Gastroesophageal sphincter (tissue), 4 donors: ENCODE data around the gene QPCTL. TPM values are rescaled to one million over a fixed set of nuclear protein-coding genes. Genes with fewer than 3 reads are reported as not detected.

Experiments used
- ATAC-seq: fragments of 150-250 bp; one replicate; pipeline ENCODE4 v1.9.1; 2016; ENCODE audit warnings: mild to moderate bottlenecking, moderate library complexity
- H3K27ac ChIP-seq, 4 donors: fragments of 200-600 bp; sonication (generic) in 3 of 4; 1 replicate in 3 of 4; 2 replicates in 1 of 4; pipeline ENCODE4 v1.5.1; 2016 to 2019
- H3K27me3 ChIP-seq: fragments of 200-600 bp; sonication (generic); one replicate; pipeline ENCODE4 v1.5.1; 2019
- H3K36me3 ChIP-seq, 2 donors: fragments of 200-600 bp; sonication (generic); one replicate each; pipeline ENCODE4 v1.5.1; 2019; ENCODE audit warnings: control low read depth in 1 of 2
- H3K4me1 ChIP-seq, 3 donors: fragments of 200-600 bp; sonication (generic); 1 replicate in 2 of 3; 2 replicates in 1 of 3; pipeline ENCODE4 v1.5.1; 2016 to 2019; ENCODE audit warnings: control low read depth in 2 of 3
- H3K4me3 ChIP-seq, 2 donors: fragments of 200-600 bp; sonication (generic); one replicate each; pipeline ENCODE4 v1.5.1; 2019; ENCODE audit warnings: mild to moderate bottlenecking in 1 of 2, moderate library complexity in 1 of 2
- H3K9me3 ChIP-seq, 3 donors: fragments of 200-600 bp; sonication (generic); one replicate each; pipeline ENCODE4 v1.5.1; 2017 to 2019; ENCODE audit warnings: control low read depth in 2 of 3
- EP300 ChIP-seq: sonication (generic); formaldehyde crosslinking; IDR thresholded peaks from one replicate; pipeline ENCODE4 v1.6.1; 2017; ENCODE audit warnings: antibody characterized with exemption, mild to moderate bottlenecking
- POLR2A ChIP-seq, 2 donors: fragments of 450-650 bp; IDR thresholded peaks; one replicate each; pipeline ENCODE4 v1.6.1; 2017; ENCODE audit warnings: antibody characterized with exemption in 2 of 2, mild to moderate bottlenecking in 2 of 2, moderate library complexity in 1 of 2
- POLR2AphosphoS5 ChIP-seq: sonication (generic); formaldehyde crosslinking; IDR thresholded peaks from one replicate; pipeline ENCODE4 v1.6.1; 2017; ENCODE audit warnings: antibody characterized with exemption
- WGBS, 2 donors: methylation state at CpG; one replicate each; pipeline ENCODE4 v1.1.5; 2018; ENCODE audit warnings: low coverage in 1 of 2; 5-methylcytosine and 5-hydroxymethylcytosine counted together
- total RNA-seq, 4 donors: library from RNA; depleted of rRNA; stranded (reverse); fragments of >200 nt; gene quantifications; one replicate each; pipeline ENCODE4 v1.1.0, GENCODE V29; 2016
- TF ChIP-seq, protein P1 (sequence below), 4 experiments: fragments of 200-600 bp in 2 of 4; fragments of 450-650 bp in 2 of 4; sonication (generic) in 1 of 4; IDR thresholded peaks; one replicate each; pipeline ENCODE4 v1.5.1; 2017 to 2019; ENCODE audit warnings: antibody characterized with exemption in 4 of 4, mild to moderate bottlenecking in 2 of 4, moderate library complexity in 2 of 4

Gene QPCTL
- total RNA-seq, 4 donors from 2014 or later, result 2.7 to 6.6 (median 4.2) TPM

- Histone ChIP-seq H3K36me3 (no peaks in the 10 kb centered on the region), H3K9me3 (no peaks in the 10 kb centered on the region), H3K4me3 (peak overlapping the region; percentile 15 to 38), H3K4me1 (peaks cover 0 to 46% (median 10%) of the 10 kb centered on the region in 3 donors), H3K27ac (peak overlapping the region in 1 of 4 donors; percentile 7), H3K27me3 (peaks cover 67% of the 10 kb centered on the region)
- ATAC-seq, result peak; percentile 79
- TF ChIP-seq EP300 (no peak), POLR2A (IDR thresholded peaks at IDR 0.05) (no peak), POLR2AphosphoS5 (no peak)
- TF ChIP-seq, protein P1, sequence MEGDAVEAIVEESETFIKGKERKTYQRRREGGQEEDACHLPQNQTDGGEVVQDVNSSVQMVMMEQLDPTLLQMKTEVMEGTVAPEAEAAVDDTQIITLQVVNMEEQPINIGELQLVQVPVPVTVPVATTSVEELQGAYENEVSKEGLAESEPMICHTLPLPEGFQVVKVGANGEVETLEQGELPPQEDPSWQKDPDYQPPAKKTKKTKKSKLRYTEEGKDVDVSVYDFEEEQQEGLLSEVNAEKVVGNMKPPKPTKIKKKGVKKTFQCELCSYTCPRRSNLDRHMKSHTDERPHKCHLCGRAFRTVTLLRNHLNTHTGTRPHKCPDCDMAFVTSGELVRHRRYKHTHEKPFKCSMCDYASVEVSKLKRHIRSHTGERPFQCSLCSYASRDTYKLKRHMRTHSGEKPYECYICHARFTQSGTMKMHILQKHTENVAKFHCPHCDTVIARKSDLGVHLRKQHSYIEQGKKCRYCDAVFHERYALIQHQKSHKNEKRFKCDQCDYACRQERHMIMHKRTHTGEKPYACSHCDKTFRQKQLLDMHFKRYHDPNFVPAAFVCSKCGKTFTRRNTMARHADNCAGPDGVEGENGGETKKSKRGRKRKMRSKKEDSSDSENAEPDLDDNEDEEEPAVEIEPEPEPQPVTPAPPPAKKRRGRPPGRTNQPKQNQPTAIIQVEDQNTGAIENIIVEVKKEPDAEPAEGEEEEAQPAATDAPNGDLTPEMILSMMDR (IDR thresholded peaks at IDR 0.05), result no peak
- 0 to 2% methylated on average over 13 to 17 of the region's 27 CpGs for WGBS, 2 donors
Measured at GRCh38 chr19:45645631-45646344, 46.7 kb upstream of the QPCTL start.

GRCh38 chr19:45646345-45646698 is 46.1 kb upstream of the QPCTL start:
- WGBS, 2 donors, result 9 to 11% methylated on average over 8 of the region's 9 CpGs
- H3K36me3 ChIP-seq, result no peaks in the 10 kb centered on the region
- peak overlapping the region in 1 of 2 donors; percentile 38 for H3K4me3 ChIP-seq
- H3K27ac ChIP-seq, result no peak overlapping the region
- peaks cover 67% of the 10 kb centered on the region for H3K27me3 ChIP-seq
- H3K4me1 ChIP-seq, result peaks cover 0 to 41% (median 10%) of the 10 kb centered on the region in 3 donors
- ATAC-seq, result no peak
- H3K9me3 ChIP-seq, result no peaks in the 10 kb centered on the region
- no peak for TF ChIP-seq EP300
- TF ChIP-seq, protein P1 (IDR thresholded peaks at IDR 0.05), result no peak

DNA sequence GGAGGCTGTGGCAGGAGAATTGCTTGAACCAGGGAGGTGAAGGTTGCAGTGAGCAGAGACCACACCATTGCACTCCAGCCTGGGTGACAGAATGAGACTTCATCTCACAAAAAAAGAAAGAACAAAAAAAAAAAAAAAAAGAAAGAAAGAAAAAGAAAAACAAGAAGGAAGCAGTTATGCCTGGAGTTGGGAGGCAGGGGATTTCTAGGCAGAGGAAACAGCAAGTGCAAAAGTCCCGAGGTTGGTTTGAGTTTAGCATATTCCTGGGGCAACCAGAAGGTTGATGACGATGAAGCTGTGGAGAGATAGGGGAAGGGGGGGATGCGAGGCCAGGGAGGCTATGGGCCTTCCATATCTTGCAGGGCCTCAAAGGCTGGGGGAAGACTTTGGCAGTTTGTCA is 41.7 kb upstream of the QPCTL start:
- Histone ChIP-seq H3K27ac (no peak overlapping the region), H3K9me3 (no peaks in the 10 kb centered on the region), H3K4me3 (no peak overlapping the region), H3K27me3 (peaks cover 33% of the 10 kb centered on the region), H3K4me1 (peaks cover 0 to 7% (median 0%) of the 10 kb centered on the region in 3 donors), H3K36me3 (no peaks in the 10 kb centered on the region)
- 68 to 90% methylated on average over 3 of the region's 3 CpGs for WGBS, 2 donors
- TF ChIP-seq EP300 (no peak), POLR2AphosphoS5 (no peak), POLR2A (IDR thresholded peaks at IDR 0.05) (no peak)
- TF ChIP-seq, protein P1 (IDR thresholded peaks at IDR 0.05), result no peak
- no peak for ATAC-seq

GRCh38 chr19:45653634-45654033 is 38.8 kb upstream of the QPCTL start:
- 63% methylated on average over 2 of the region's 5 CpGs; no CpG with 5 or more reads in 1 of the 2 donors for WGBS, 2 donors
- no peak for ATAC-seq
- Histone ChIP-seq H3K4me1 (no peaks in the 10 kb centered on the region), H3K27ac (no peak overlapping the region), H3K4me3 (no peak overlapping the region), H3K9me3 (no peaks in the 10 kb centered on the region), H3K27me3 (peaks cover 25% of the 10 kb centered on the region), H3K36me3 (no peaks in the 10 kb centered on the region)
- TF ChIP-seq, protein P1 (IDR thresholded peaks at IDR 0.05), result no peak

DNA sequence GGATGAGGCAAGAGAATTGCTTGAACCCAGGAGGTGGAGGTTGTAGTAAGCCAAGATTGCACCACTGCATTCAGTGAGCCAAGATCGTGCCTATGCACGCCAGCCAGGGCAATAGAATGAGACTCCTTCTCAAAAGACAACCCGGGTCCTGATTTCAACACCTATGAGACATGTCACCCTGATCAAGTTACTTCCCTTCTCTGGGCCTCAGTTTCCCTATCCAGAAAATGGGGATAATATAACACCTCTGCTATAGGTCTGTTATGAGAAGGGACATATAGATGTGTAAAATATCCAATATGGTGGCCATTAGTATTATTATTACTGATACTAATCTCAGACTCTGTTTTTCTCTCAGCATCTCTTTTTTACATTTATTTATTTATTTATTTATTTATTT is 37.4 kb upstream of the QPCTL start:
- Histone ChIP-seq H3K36me3 (no peaks in the 10 kb centered on the region), H3K27me3 (peaks cover 28% of the 10 kb centered on the region), H3K4me1 (no peaks in the 10 kb centered on the region), H3K27ac (no peak overlapping the region), H3K9me3 (no peaks in the 10 kb centered on the region), H3K4me3 (no peak overlapping the region)
- 84 to 90% methylated on average over 3 of the region's 3 CpGs for WGBS, 2 donors
- TF ChIP-seq, protein P1 (IDR thresholded peaks at IDR 0.05), result no peak
- TF ChIP-seq EP300 (no peak), POLR2AphosphoS5 (no peak), POLR2A (IDR thresholded peaks at IDR 0.05) (no peak)
- ATAC-seq, result no peak
